Testis (tissue), 3 donors: ENCODE results near the gene TENT4B. TPM values are rescaled to one million over a fixed set of nuclear protein-coding genes. Genes with fewer than 3 reads are reported as not detected.

Experiments
- DNase-seq: peaks from one replicate; pipeline ENCODE4 v3.0.0-alpha.2; 2019
- H3K27ac ChIP-seq, 2 donors: fragments of 200-600 bp; sonication (generic); one replicate each; pipeline ENCODE4 v1.5.1; 2019
- H3K27me3 ChIP-seq: fragments of 200-600 bp; sonication (generic); one replicate; pipeline ENCODE4 v1.5.1; 2019
- H3K36me3 ChIP-seq: fragments of 200-600 bp; sonication (generic); one replicate; pipeline ENCODE4 v1.5.1; 2017; ENCODE audit warnings: low read depth; ENCODE audit errors: missing control alignments
- H3K4me1 ChIP-seq: fragments of 200-600 bp; sonication (generic); one replicate; pipeline ENCODE4 v1.5.1; 2019
- H3K4me3 ChIP-seq, 2 donors: fragments of 200-600 bp; sonication (generic); one replicate each; pipeline ENCODE4 v1.5.1; 2017 to 2019
- H3K9me3 ChIP-seq: fragments of 200-600 bp; sonication (generic); one replicate; pipeline ENCODE4 v1.5.1; 2017
- CTCF ChIP-seq, 3 experiments: fragments of 450-650 bp in 2 of 3; fragments of 200-600 bp in 1 of 3; sonication (generic) in 1 of 3; IDR thresholded peaks; one replicate each; pipeline ENCODE4 v1.5.1; 2016 to 2019; ENCODE audit warnings: antibody characterized with exemption in 3 of 3, mild to moderate bottlenecking in 2 of 3, moderate library complexity in 1 of 3
- POLR2A ChIP-seq: fragments of 450-650 bp; IDR thresholded peaks from one replicate; pipeline ENCODE4 v1.6.1; 2017; ENCODE audit warnings: antibody characterized with exemption, mild to moderate bottlenecking, moderate library complexity
- WGBS, 2 donors: methylation state at CpG; one replicate each; pipeline ENCODE4 v1.1.5; 2018; 5-methylcytosine and 5-hydroxymethylcytosine counted together
- intact Hi-C: fragments of 100-400 bp; cut with DNase I; formaldehyde crosslinking; loops from one replicate; pipeline ENCODE4 v1.15.1; 2023; ENCODE audit warnings: low total_unique reads
- polyA plus RNA-seq: library from polyadenylated mRNA; stranded (reverse); fragments of 350-450 nt; fragmentation: Illumina TruSeq; extraction: RNeasy Lipid Tissue Mini Kit (QIAGEN cat#74804); gene quantifications from one replicate; pipeline ENCODE4 v1.2.3, GENCODE V29; 2014; ENCODE audit warnings: low read depth, low replicate concordance; ENCODE audit not compliant: insufficient read depth
- total RNA-seq, 2 donors: library from RNA; depleted of rRNA; stranded (reverse); fragments of >200 nt; gene quantifications; one replicate each; pipeline ENCODE4 v1.2.3, GENCODE V29; 2016

TENT4B gene
- total and polyA plus RNA-seq, 3 donors from 2014 or later: 27.5 to 56.6 (median 37.6) TPM

GRCh38 chr16:50203681-50204080, 50.6 kb downstream of the TENT4B start:
- H3K4me1 ChIP-seq: peaks cover 34% of the 10 kb centered on the region
- no peaks in the 10 kb centered on the region for H3K9me3 ChIP-seq
- intact Hi-C loops: no loop called here
- no peaks in the 10 kb centered on the region for H3K36me3 ChIP-seq
- H3K4me3 ChIP-seq: no peak overlapping the region
- H3K27me3 ChIP-seq: no peaks in the 10 kb centered on the region
- peak overlapping the region in 1 of 2 donors; percentile 50 for H3K27ac ChIP-seq
- 54 to 71% methylated on average over 6 of the region's 6 CpGs for WGBS, 2 donors
- DNase-seq: no peak
- TF ChIP-seq POLR2A (no peak), CTCF (IDR thresholded peaks at IDR 0.05) (no peak)

GRCh38 chr16:50204453-50205108, 51.5 kb downstream of the TENT4B start:
- intact Hi-C loops: no loop called here
- no peak for TF ChIP-seq POLR2A
- TF ChIP-seq CTCF (IDR thresholded peaks at IDR 0.05): no peak
- Histone ChIP-seq H3K27ac (peak overlapping the region in 1 of 2 donors; percentile 50), H3K4me1 (peaks cover 38% of the 10 kb centered on the region), H3K27me3 (no peaks in the 10 kb centered on the region), H3K4me3 (no peak overlapping the region), H3K36me3 (no peaks in the 10 kb centered on the region), H3K9me3 (no peaks in the 10 kb centered on the region)
- WGBS, 2 donors: 61% methylated on average over 6 of the region's 6 CpGs
- DNase-seq: no peak

- no peak overlapping the region for H3K4me3 ChIP-seq
- TF ChIP-seq POLR2A: no peak
- TF ChIP-seq CTCF (IDR thresholded peaks at IDR 0.05): no peak
- no peaks in the 10 kb centered on the region for H3K27me3 ChIP-seq
- H3K27ac ChIP-seq: no peak overlapping the region
- H3K36me3 ChIP-seq: no peaks in the 10 kb centered on the region
- no peaks in the 10 kb centered on the region for H3K9me3 ChIP-seq
- H3K4me1 ChIP-seq: peaks cover 49% of the 10 kb centered on the region
- no peak for DNase-seq
- 31 to 36% methylated on average over 3 of the region's 3 CpGs for WGBS, 2 donors
- intact Hi-C loops: no loop called here
These were observed 54.5 kb downstream of the TENT4B start for GRCh38 chr16:50207652-50208051.

GRCh38 chr16:50208460-50208931, 55.4 kb downstream of the TENT4B start:
- peaks cover 41% of the 10 kb centered on the region for H3K4me1 ChIP-seq
- H3K9me3 ChIP-seq: no peaks in the 10 kb centered on the region
- no peak overlapping the region for H3K4me3 ChIP-seq
- H3K36me3 ChIP-seq: no peaks in the 10 kb centered on the region
- no peak for DNase-seq
- 82 to 85% methylated on average over 3 of the region's 3 CpGs for WGBS, 2 donors
- H3K27ac ChIP-seq: no peak overlapping the region
- H3K27me3 ChIP-seq: no peaks in the 10 kb centered on the region
- no peak for TF ChIP-seq POLR2A
- no peak for TF ChIP-seq CTCF (IDR thresholded peaks at IDR 0.05)
- intact Hi-C loops: no loop called here
